GM19395 (cell line): ENCODE measurements around the gene RDH12.
"Not testable (repeated sequence)": the region's sequence is repeated elsewhere in the genome, so short reads cannot be mapped to it uniquely, and the experiment has no call there.

Experiments
- ATAC-seq: cut with Tn5 transposase; IDR thresholded peaks from one replicate; pipeline ENCODE4 v1.9.1; 2021; ENCODE audit warnings: mild to moderate bottlenecking, moderate library complexity; ENCODE audit not compliant: unreplicated experiment

RDH12 gene

GRCh38 chr14:67704484-67705089 is 2.9 kb downstream of the RDH12 start:
- ATAC-seq = no peak

- ATAC-seq = no peak
Observed at GRCh38 chr14:67705211-67705610, 3.5 kb downstream of the RDH12 start.

- ATAC-seq = not testable (repeated sequence)
Observed at GRCh38 chr14:67709346-67709745, 7.7 kb downstream of the RDH12 start.

- not testable (repeated sequence) for ATAC-seq
Observed at GRCh38 chr14:67709796-67710195, 8.1 kb downstream of the RDH12 start.

- ATAC-seq = no peak
Observed at GRCh38 chr14:67710209-67710608, 8.5 kb downstream of the RDH12 start.

GRCh38 chr14:67717048-67717447 is 15.4 kb downstream of the RDH12 start:
- no peak for ATAC-seq

GRCh38 chr14:67718265-67718664 is 16.6 kb downstream of the RDH12 start:
- no peak for ATAC-seq

GRCh38 chr14:67719385-67719784 is 17.7 kb downstream of the RDH12 start:
- not testable (repeated sequence) for ATAC-seq

GRCh38 chr14:67719866-67720265 is 18.2 kb downstream of the RDH12 start:
- no peak for ATAC-seq

GRCh38 chr14:67721875-67722274 is 20.2 kb downstream of the RDH12 start:
- no peak for ATAC-seq

GRCh38 chr14:67722293-67722692 is 20.6 kb downstream of the RDH12 start:
- ATAC-seq = no peak

- no peak for ATAC-seq
Observed at GRCh38 chr14:67725171-67725570, 23.5 kb downstream of the RDH12 start.

GRCh38 chr14:67727361-67727760 is 25.7 kb downstream of the RDH12 start:
- no peak for ATAC-seq

- ATAC-seq = no peak
Observed at GRCh38 chr14:67728258-67728657, 26.6 kb downstream of the RDH12 start.

GRCh38 chr14:67729072-67729885 is 27.6 kb downstream of the RDH12 start:
- ATAC-seq = no peak

- no peak for ATAC-seq
Observed at GRCh38 chr14:67733616-67734015, 31.9 kb downstream of the RDH12 start.

GRCh38 chr14:67734675-67735074 is 33.0 kb downstream of the RDH12 start:
- no peak for ATAC-seq

- ATAC-seq = no peak
Observed at GRCh38 chr14:67735336-67736147, 33.9 kb downstream of the RDH12 start.

- ATAC-seq = no peak
Observed at GRCh38 chr14:67736771-67737170, 35.1 kb downstream of the RDH12 start.

GRCh38 chr14:67738740-67739504 is 37.2 kb downstream of the RDH12 start:
- no peak for ATAC-seq

- no peak for ATAC-seq
Observed at GRCh38 chr14:67744046-67744445, 42.4 kb downstream of the RDH12 start.
